ENCODE results near the gene ANGPTL8. TPM values are rescaled to one million over a fixed set of nuclear protein-coding genes. Genes with fewer than 3 reads are reported as not detected.

ANGPTL8 gene
- polyA plus RNA-seq, 6 donors from 2014 or later: not detected

GRCh38 chr19:11246941-11247340 lies 7.5 kb downstream of the ANGPTL8 start:
- peak overlapping the region in 1 of 6 donors; percentile 36 for H3K27ac Mint-ChIP-seq
- ATAC-seq (ENCODE audit: low read depth in 2 of 2) (no peak), DNase-seq (no peak)
- H3K36me3 Mint-ChIP-seq: no peaks in the 10 kb centered on the region
- peaks cover 0 to 21% (median 8%) of the 10 kb centered on the region in 3 donors for H3K27me3 Mint-ChIP-seq
- H3K4me3 Mint-ChIP-seq: no peak overlapping the region
- H3K4me1 Mint-ChIP-seq: peaks cover 0 to 7% (median 6%) of the 10 kb centered on the region in 3 donors
- H3K9me3 Mint-ChIP-seq: no peaks in the 10 kb centered on the region

- ATAC-seq (ENCODE audit: low read depth in 2 of 2) (no peak), DNase-seq (no peak)
- H3K27me3 Mint-ChIP-seq: peaks cover 0 to 18% (median 8%) of the 10 kb centered on the region in 3 donors
- H3K36me3 Mint-ChIP-seq: no peaks in the 10 kb centered on the region
- H3K9me3 Mint-ChIP-seq: no peaks in the 10 kb centered on the region
- peaks cover 0 to 7% (median 6%) of the 10 kb centered on the region in 3 donors for H3K4me1 Mint-ChIP-seq
- no peak overlapping the region for H3K4me3 Mint-ChIP-seq
- H3K27ac Mint-ChIP-seq: no peak overlapping the region
Observed at GRCh38 chr19:11247391-11247790, 8.0 kb downstream of the ANGPTL8 start.

- no peak overlapping the region for H3K27ac Mint-ChIP-seq
Observed at GRCh38 chr19:11247934-11248333, 8.5 kb downstream of the ANGPTL8 start.

DNA sequence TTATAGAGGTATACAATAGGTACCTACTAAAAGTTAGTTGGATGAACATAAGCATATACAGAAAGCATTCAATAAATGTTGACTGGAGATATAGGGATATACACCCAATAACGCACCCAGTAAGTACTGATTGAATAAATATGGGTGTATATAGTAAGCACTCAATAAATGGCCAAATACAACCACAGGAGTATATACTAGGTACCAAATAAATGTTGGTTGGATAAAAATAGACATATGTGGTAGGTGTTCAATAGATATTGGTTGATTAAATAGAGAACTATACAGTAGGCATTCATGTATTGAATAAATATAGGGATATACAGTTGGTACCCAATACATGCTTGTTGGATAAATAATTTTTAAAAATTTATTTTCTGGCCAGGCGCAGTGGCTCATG lies 9.4 kb downstream of the ANGPTL8 start:
- H3K36me3 Mint-ChIP-seq: no peaks in the 10 kb centered on the region
- H3K9me3 Mint-ChIP-seq: no peaks in the 10 kb centered on the region
- DNase-seq (no peak), ATAC-seq (ENCODE audit: low read depth in 2 of 2) (no peak)
- no peak overlapping the region for H3K4me3 Mint-ChIP-seq
- peaks cover 0 to 1% (median 1%) of the 10 kb centered on the region in 3 donors for H3K4me1 Mint-ChIP-seq
- H3K27ac Mint-ChIP-seq: no peak overlapping the region
- peaks cover 0 to 9% (median 8%) of the 10 kb centered on the region in 3 donors for H3K27me3 Mint-ChIP-seq

More at GRCh38 chr19:11247934-11248333, 8.5 kb downstream of the ANGPTL8 start:
- no peak overlapping the region for H3K4me3 Mint-ChIP-seq
- no peak for ATAC-seq (ENCODE audit: low read depth in 2 of 2)
- no peaks in the 10 kb centered on the region for H3K36me3 Mint-ChIP-seq
- no peak for DNase-seq
- H3K27me3 Mint-ChIP-seq: peaks cover 0 to 13% (median 8%) of the 10 kb centered on the region in 3 donors
- H3K9me3 Mint-ChIP-seq: no peaks in the 10 kb centered on the region
- peaks cover 0 to 7% (median 6%) of the 10 kb centered on the region in 3 donors for H3K4me1 Mint-ChIP-seq

- DNase-seq (no peak), ATAC-seq (ENCODE audit: low read depth in 2 of 2) (no peak)
- Mint-ChIP-seq H3K9me3 (no peaks in the 10 kb centered on the region), H3K4me3 (no peak overlapping the region), H3K36me3 (no peaks in the 10 kb centered on the region), H3K27me3 (peaks cover 0 to 8% (median 6%) of the 10 kb centered on the region in 3 donors), H3K4me1 (no peaks in the 10 kb centered on the region), H3K27ac (no peak overlapping the region)
Observed at GRCh38 chr19:11251217-11251616, 11.8 kb downstream of the ANGPTL8 start.

- DNase-seq (no peak), ATAC-seq (ENCODE audit: low read depth in 2 of 2) (no peak)
- Mint-ChIP-seq H3K27me3 (peaks cover 0 to 3% (median 2%) of the 10 kb centered on the region in 3 donors), H3K27ac (no peak overlapping the region), H3K36me3 (no peaks in the 10 kb centered on the region), H3K9me3 (no peaks in the 10 kb centered on the region), H3K4me1 (no peaks in the 10 kb centered on the region), H3K4me3 (no peak overlapping the region)
Observed at GRCh38 chr19:11251650-11252314, 12.4 kb downstream of the ANGPTL8 start.

GRCh38 chr19:11252665-11253355 lies 13.4 kb downstream of the ANGPTL8 start:
- H3K4me3 Mint-ChIP-seq: no peak overlapping the region
- ATAC-seq (ENCODE audit: low read depth in 2 of 2): no peak
- H3K27ac Mint-ChIP-seq: no peak overlapping the region

DNA sequence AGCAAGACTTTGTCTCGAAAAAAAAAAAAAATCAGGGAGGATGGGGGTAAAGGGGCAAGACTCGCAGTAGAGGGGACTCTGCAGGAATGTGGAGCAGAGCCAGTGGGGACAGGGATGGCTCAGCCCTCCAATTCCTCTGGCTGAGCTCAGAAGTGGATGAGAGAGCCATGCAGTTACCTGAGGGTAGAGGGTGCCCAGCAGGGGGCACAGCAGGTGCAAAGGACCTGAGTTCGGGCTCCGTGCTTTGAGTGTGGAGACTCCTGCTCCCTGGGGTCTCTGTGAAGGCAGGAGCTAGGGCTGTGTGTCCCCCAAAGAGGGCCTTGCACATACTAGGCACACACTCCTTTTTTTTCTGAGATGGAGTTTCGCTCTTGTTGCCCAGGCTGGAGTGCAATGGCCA lies 15.2 kb downstream of the ANGPTL8 start:
- Mint-ChIP-seq H3K9me3 (no peaks in the 10 kb centered on the region), H3K4me1 (no peaks in the 10 kb centered on the region), H3K27me3 (peaks cover 0 to 11% (median 0%) of the 10 kb centered on the region in 3 donors), H3K4me3 (no peak overlapping the region), H3K36me3 (no peaks in the 10 kb centered on the region), H3K27ac (peak overlapping the region in 1 of 6 donors; percentile 64)
- DNase-seq (no peak), ATAC-seq (ENCODE audit: low read depth in 2 of 2) (no peak)

More at GRCh38 chr19:11252665-11253355, 13.4 kb downstream of the ANGPTL8 start:
- Mint-ChIP-seq H3K9me3 (no peaks in the 10 kb centered on the region), H3K36me3 (no peaks in the 10 kb centered on the region), H3K27me3 (peaks cover 0 to 2% (median 0%) of the 10 kb centered on the region in 3 donors), H3K4me1 (no peaks in the 10 kb centered on the region)
- DNase-seq: no peak

DNA sequence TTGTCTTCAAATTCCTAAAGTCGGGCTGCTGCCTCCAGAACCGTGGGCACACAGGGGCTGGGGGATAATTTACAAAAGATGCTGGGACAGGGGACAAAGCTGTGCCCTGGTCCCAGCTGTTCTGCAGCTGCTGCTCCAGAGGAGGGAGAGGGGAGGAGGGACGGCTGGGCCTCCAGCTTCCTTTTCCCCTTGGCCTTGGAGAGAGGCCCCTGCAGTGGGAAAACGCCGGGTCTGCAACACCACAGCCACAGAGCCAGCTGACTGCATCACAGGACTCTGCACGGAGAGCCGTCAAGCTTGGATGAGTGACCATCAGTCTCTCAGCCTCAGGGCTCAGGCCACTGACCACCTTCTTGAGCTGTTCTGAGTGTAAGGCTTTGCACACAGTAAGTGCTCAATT lies 16.8 kb downstream of the ANGPTL8 start:
- DNase-seq: no peak
- Mint-ChIP-seq H3K9me3 (peaks cover 0 to 3% (median 0%) of the 10 kb centered on the region in 7 donors), H3K4me1 (peaks cover 0 to 5% (median 0%) of the 10 kb centered on the region in 3 donors), H3K36me3 (no peaks in the 10 kb centered on the region), H3K27ac (no peak overlapping the region), H3K4me3 (no peak overlapping the region), H3K27me3 (peaks cover 0 to 15% (median 4%) of the 10 kb centered on the region in 3 donors)
- ATAC-seq (ENCODE audit: low read depth in 2 of 2): no peak

- DNase-seq (no peak), ATAC-seq (ENCODE audit: low read depth in 2 of 2) (no peak)
- H3K27ac Mint-ChIP-seq: no peak overlapping the region
- peaks cover 0 to 3% (median 0%) of the 10 kb centered on the region in 7 donors for H3K9me3 Mint-ChIP-seq
- H3K27me3 Mint-ChIP-seq: peaks cover 0 to 22% (median 4%) of the 10 kb centered on the region in 3 donors
- peaks cover 0 to 10% (median 0%) of the 10 kb centered on the region in 3 donors for H3K4me1 Mint-ChIP-seq
- H3K36me3 Mint-ChIP-seq: no peaks in the 10 kb centered on the region
- peak overlapping the region in 1 of 8 donors; percentile 47 for H3K4me3 Mint-ChIP-seq
Observed at GRCh38 chr19:11257846-11258380, 18.5 kb downstream of the ANGPTL8 start.

- Mint-ChIP-seq H3K27ac (peak overlapping the region in 1 of 6 donors; percentile 15), H3K36me3 (no peaks in the 10 kb centered on the region), H3K4me1 (peaks cover 0 to 13% (median 4%) of the 10 kb centered on the region in 3 donors), H3K9me3 (peaks cover 0 to 3% (median 0%) of the 10 kb centered on the region in 7 donors), H3K27me3 (peaks cover 8 to 46% (median 13%) of the 10 kb centered on the region in 3 donors), H3K4me3 (peak overlapping the region; percentile 52 to 89 (median 76))
- DNase-seq: no peak
- no peak for ATAC-seq (ENCODE audit: low read depth in 2 of 2)
Observed at GRCh38 chr19:11260996-11261395, 21.6 kb downstream of the ANGPTL8 start.

DNA sequence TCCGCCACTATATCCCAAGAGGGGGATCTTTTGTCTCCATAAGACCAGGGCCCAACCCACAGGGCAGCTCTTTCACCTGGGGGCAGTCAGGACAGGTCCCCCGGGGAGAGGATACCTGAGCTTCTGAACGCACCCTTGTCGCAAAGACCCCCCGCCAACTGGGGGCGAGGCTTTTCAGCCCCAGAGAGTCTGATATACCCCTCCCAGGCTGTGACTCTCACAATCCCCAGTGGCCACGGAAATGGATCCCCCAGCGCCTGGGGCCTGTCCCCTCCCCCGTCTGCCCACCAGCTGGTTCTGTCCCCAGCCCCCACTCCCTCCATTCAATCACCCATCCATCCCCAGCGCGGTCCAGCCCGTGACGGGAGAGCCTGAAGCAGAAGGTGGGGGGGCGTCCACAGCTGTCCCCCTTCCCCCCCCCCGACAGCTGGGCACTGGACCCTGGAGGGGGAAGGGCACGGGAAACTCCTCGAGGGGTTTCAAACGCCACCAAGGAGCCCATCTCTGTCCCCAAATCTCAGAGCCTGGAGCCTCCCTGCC lies 22.1 kb downstream of the ANGPTL8 start:
- no peak for DNase-seq
- Mint-ChIP-seq H3K9me3 (peaks cover 0 to 3% (median 0%) of the 10 kb centered on the region in 7 donors), H3K27me3 (peaks cover 8 to 51% (median 18%) of the 10 kb centered on the region in 3 donors), H3K27ac (no peak overlapping the region), H3K4me1 (peaks cover 0 to 13% (median 4%) of the 10 kb centered on the region in 3 donors), H3K36me3 (no peaks in the 10 kb centered on the region), H3K4me3 (peak overlapping the region; percentile 75 to 89 (median 80))
- ATAC-seq (ENCODE audit: low read depth in 2 of 2): peak in 1 of 2 donors; percentile 18

Data from naive B cell (primary cell).